Measurements from ENCODE around the gene LKAAEAR1.
A peak's percentile ranks its signal among the peaks of the same experiment; 100 is the strongest.
"Not testable (repeated sequence)": the region's sequence is repeated elsewhere in the genome, so short reads cannot be mapped to it uniquely, and the experiment has no call there.

Gene LKAAEAR1

DNA sequence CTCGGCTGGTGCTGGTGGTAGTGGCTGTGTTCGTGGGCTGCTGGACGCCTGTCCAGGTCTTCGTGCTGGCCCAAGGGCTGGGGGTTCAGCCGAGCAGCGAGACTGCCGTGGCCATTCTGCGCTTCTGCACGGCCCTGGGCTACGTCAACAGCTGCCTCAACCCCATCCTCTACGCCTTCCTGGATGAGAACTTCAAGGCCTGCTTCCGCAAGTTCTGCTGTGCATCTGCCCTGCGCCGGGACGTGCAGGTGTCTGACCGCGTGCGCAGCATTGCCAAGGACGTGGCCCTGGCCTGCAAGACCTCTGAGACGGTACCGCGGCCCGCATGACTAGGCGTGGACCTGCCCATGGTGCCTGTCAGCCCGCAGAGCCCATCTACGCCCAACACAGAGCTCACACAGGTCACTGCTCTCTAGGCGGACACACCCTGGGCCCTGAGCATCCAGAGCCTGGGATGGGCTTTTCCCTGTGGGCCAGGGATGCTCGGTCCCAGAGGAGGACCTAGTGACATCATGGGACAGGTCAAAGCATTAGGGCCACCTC, 14.3 kb upstream of the LKAAEAR1 start:
- no peak for DNase-seq (ENCODE audit: low spot score)

DNA sequence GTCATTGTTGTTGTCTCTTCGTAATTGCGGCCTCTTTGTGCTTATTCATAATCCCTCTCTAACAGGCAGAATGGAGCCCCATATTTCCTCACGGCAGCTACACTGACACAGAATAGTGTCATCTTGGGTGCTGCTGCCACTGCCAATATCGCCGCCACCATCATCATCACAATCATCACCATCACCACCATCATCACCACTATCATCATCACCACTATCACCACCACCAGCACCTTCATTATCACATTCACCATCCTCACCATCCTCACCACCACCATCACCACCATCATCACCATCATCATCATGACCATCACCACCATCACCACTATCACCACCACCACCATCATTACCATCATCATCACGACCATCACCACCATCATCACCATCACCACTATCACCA, 12.3 kb upstream of the LKAAEAR1 start:
- DNase-seq (ENCODE audit: low spot score): no peak

- DNase-seq (ENCODE audit: low spot score): no peak
Measured at GRCh38 chr20:64095927-64096326, 11.7 kb upstream of the LKAAEAR1 start.

GRCh38 chr20:64095455-64095854, 11.3 kb upstream of the LKAAEAR1 start:
- DNase-seq (ENCODE audit: low spot score): no peak

GRCh38 chr20:64093013-64093503, 8.9 kb upstream of the LKAAEAR1 start:
- no peak for DNase-seq (ENCODE audit: low spot score)

- DNase-seq (ENCODE audit: low spot score): no peak
Measured at GRCh38 chr20:64092258-64093012, 8.2 kb upstream of the LKAAEAR1 start.

GRCh38 chr20:64091770-64092169, 7.6 kb upstream of the LKAAEAR1 start:
- DNase-seq (ENCODE audit: low spot score): no peak

DNA sequence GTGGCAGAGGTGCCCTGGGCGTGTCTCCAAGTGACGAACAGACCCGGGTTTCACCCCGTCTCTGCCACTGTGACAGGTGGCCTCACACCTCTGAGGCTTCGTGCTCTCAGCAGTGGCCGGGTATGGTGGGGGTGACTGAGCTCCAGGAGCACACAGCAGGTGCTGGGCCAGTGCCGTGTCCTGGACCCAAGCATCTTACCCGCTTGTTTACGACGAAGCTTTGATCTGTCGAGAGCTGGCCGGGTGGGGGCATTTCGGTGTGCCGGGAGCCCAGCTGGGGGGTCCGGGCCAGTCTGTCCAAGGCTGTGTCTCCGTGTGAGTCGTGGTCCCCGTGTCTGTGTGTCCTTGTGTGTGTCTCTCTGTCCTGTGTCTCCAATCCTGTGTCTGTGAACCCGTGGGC, 7.1 kb upstream of the LKAAEAR1 start:
- no peak for DNase-seq (ENCODE audit: low spot score)

DNA sequence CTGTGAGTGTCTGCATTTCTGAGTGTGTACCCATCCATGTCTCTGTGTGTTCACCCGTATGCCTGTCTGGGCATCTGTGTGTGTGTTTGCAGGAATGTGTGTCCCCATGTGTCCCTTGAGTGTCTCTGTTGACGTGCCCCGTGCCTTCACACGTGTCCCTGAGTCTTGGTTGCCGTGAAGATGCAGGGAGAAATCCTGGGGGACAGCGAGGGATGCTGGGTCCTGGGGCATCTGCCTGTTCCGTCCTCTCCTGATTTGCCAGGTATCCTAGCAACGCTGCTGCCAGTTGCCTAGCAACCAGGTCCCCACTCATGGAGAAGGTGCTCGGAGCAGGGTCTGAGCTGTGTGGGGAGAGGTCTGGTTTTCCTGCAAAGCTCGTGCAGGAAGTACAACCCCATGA, 6.0 kb upstream of the LKAAEAR1 start:
- peak; percentile 39 for DNase-seq (ENCODE audit: low spot score)

- not testable (repeated sequence) for DNase-seq (ENCODE audit: low spot score)
Measured at GRCh38 chr20:64088586-64088985, 4.4 kb upstream of the LKAAEAR1 start.

GRCh38 chr20:64087226-64087825, 3.1 kb upstream of the LKAAEAR1 start:
- not testable (repeated sequence) for DNase-seq (ENCODE audit: low spot score)

DNA sequence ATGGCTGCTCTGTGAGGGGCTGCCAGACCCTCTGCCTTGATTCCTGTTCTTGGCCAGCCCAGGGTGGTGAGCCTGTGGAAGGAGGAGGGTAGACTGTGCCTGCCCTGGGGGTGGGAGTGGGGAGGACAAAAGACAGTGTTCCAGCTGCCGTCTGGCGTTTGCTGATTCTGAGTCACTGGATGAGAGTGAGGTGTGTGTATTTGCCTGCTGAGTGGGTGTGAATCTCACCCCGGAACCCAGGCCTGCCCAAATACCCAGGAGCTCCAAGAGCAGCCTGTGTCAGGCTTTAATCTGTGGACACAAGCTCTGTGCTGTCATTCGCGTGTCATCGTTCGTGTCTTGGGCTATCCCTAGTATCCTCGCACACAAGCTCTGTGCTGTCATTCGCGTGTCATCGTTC, 2.6 kb upstream of the LKAAEAR1 start:
- DNase-seq (ENCODE audit: low spot score): no peak

GRCh38 chr20:64084685-64085152, 521 bp upstream of the LKAAEAR1 start:
- DNase-seq (ENCODE audit: low spot score): no peak

GRCh38 chr20:64083378-64083803, 807 bp downstream of the LKAAEAR1 start:
- peak; percentile 65 for DNase-seq (ENCODE audit: low spot score)

- no peak for DNase-seq (ENCODE audit: low spot score)
Measured at GRCh38 chr20:64082820-64083377, 1.3 kb downstream of the LKAAEAR1 start.

DNA sequence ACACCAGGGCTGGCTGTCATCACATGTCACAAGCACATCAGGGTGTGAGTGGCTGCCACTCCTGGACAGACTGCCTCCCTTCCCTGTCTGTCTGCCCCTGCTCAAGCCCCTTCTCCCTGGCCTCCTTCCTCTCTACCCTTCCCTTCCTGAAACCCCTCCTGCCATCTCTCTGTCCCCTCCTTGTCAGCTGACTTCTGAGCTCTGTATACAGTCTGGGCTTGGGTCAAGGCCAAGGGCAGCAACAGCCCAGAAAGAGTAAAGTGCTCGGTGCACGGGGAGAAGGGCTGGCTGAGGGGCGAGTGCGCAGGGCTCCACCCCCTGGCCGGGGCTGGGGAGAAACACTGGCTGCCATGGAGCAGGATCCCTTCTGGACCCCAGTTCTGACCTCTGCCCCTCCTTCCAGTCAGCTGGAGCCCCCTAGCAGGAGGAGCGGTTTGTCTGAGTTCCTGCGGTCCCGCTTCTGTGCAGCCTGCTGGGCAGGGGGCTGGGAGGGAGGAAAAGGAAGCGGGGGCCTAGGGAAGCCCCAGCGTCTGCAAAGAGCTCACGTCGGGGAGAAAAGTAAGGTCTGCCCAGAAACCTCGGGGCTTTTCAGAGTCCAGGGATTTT, 2.0 kb downstream of the LKAAEAR1 start:
- DNase-seq (ENCODE audit: low spot score): no peak

GRCh38 chr20:64081624-64081964, 2.6 kb downstream of the LKAAEAR1 start:
- DNase-seq (ENCODE audit: low spot score): no peak

- DNase-seq (ENCODE audit: low spot score): no peak
Measured at GRCh38 chr20:64080813-64081623, 3.2 kb downstream of the LKAAEAR1 start.

- DNase-seq (ENCODE audit: low spot score): no peak
Measured at GRCh38 chr20:64080013-64080812, 4.0 kb downstream of the LKAAEAR1 start, which contains the start of gene OPRL1. Gene OPRL1 (plus strand): TSS chr20:64080082. CDS start chr20:64092721, 12,639 bp downstream.

DNA sequence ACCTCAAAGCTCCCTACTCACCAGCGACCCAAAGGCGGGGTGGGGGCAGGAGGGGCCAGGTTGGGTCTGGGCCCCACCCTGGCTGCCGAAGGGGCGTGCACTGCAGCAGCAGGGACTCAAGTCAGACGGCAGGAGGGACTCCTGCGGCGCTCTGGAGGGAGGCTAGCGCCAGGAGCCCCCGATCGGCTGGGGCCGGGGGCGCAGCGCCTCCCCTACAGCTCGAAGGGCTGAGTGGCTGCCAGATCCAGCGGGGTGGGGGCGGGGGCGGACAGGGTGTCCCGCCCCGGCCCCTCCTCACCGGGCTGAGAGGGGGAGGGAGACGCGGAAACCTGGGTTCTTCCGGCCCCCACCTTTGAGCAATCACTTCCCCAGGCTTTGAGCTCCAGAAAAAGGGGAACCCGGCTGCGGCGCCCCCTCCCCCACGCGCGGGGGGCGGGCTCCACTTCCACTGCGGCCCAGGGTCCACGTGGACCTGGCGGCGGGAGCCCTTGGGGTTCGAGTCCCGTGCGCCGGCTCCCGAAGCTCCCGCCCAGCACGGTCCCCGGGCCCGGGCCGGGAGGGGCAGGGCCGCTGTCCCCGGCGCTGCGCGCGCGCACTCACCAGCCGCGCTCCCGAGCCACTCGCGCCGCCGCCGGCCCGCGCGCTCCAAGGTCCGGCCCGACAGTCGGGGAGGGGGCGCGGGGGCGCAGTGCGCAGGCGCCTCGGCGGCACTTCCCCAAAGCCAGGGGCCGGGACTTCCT, 4.8 kb downstream of the LKAAEAR1 start, which contains the start of gene RGS19:
Gene RGS19 (minus strand): TSS at position 246 of the 740 bp plus-strand sequence. CDS start 2,632 bp downstream, outside the sequence.
- DNase-seq (ENCODE audit: low spot score): no peak

Measured in putamen (tissue), 1 donor.